Endothelial cell of umbilical vein (primary cell): ENCODE measurements around the gene SS18. TPM values are rescaled to one million over a fixed set of nuclear protein-coding genes. Genes with fewer than 3 reads are reported as not detected.

Source experiments
- BruUV-seq: library from RNA; stranded (reverse); fragments of 400-500 nt; replicated peaks from 2 replicates; lab custom pipeline; 2021; lab: Mats Ljungman, UMichigan
- CTCF ChIA-PET: fragments of 300-600, 350-600 bp; sonication (Branson Sonifier 250); formaldehyde crosslinking; loops from one replicate; lab custom pipeline; 2021; ENCODE audit warnings: antibody characterized with exemption, inconsistent platforms; lab: Charles Lee
- POLR2A ChIA-PET: fragments of 300-600, 350-600 bp; sonication (Branson Sonifier 250); formaldehyde crosslinking; loops from one replicate; lab custom pipeline; 2021; ENCODE audit warnings: antibody characterized with exemption, inconsistent platforms; lab: Charles Lee
- DNase-seq: peaks from one replicate; pipeline ENCODE4 v3.0.0-alpha.2; 2011; ENCODE audit warnings: low read depth, low spot score
- FAIRE-seq: peaks from 2 replicates; lab custom pipeline; 2011; peaks lifted over from hg19 to GRCh38; lab: Jason Lieb, UNC
- H2AFZ ChIP-seq: 2 replicates; pipeline ENCODE4 v1.6.0; 2012; ENCODE audit warnings: low read depth, low read length, control low read depth, inconsistent platforms
- H3K27ac ChIP-seq: 2 replicates; pipeline ENCODE4 v1.5.1; 2011; ENCODE audit warnings: low read depth, mild to moderate bottlenecking, control low read depth, low read length, moderate library complexity; ENCODE audit not compliant: insufficient read depth
- H3K27me3 ChIP-seq, 2 experiments: 2 replicates each; pipeline versions ENCODE4 v1.6.0 to v1.6.1; 2011; ENCODE audit warnings: low read length in 2 of 2, mixed read lengths in 1 of 2; ENCODE audit not compliant: control insufficient read depth in 2 of 2, insufficient read depth in 2 of 2
- H3K36me3 ChIP-seq, 2 experiments: 2 replicates in 1 of 2; 3 replicates in 1 of 2; pipeline ENCODE4 v1.5.1; 2011; ENCODE audit warnings: low read length in 2 of 2, mild to moderate bottlenecking in 1 of 2, moderate library complexity in 1 of 2; ENCODE audit not compliant: control insufficient read depth in 2 of 2, insufficient read depth in 2 of 2; ENCODE audit errors: extremely low read depth in 1 of 2
- H3K4me1 ChIP-seq: 3 replicates; pipeline ENCODE4 v1.5.1; 2011; ENCODE audit warnings: mild to moderate bottlenecking, low read length; ENCODE audit not compliant: control insufficient read depth, insufficient read depth; ENCODE audit errors: extremely low read depth
- H3K4me2 ChIP-seq: 2 replicates; pipeline ENCODE4 v1.6.1; 2011; ENCODE audit warnings: low read length, control low read depth, mixed read lengths; ENCODE audit not compliant: insufficient read depth
- H3K4me3 ChIP-seq, 3 experiments: fragments of 200-600 bp in 1 of 3; sonication (generic), shearing (Covaris generic) in 1 of 3; replicated peaks in 1 of 3; 2 replicates each; pipeline ENCODE4 v1.5.1; 2011 to 2016; ENCODE audit warnings: control low read depth in 3 of 3, low read length in 3 of 3, mild to moderate bottlenecking in 2 of 3, inconsistent platforms in 1 of 3, low read depth in 1 of 3, moderate library complexity in 1 of 3; ENCODE audit not compliant: insufficient read depth in 1 of 3
- H3K79me2 ChIP-seq: 2 replicates; pipeline ENCODE4 v1.6.0; 2012; ENCODE audit warnings: low read length, inconsistent platforms; ENCODE audit not compliant: control insufficient read depth, insufficient read depth
- H3K9ac ChIP-seq: replicated peaks from 2 replicates; pipeline ENCODE3; 2011; ENCODE audit warnings: low read length, control low read depth; ENCODE audit not compliant: insufficient read depth; ENCODE audit errors: extremely low read depth
- H3K9me1 ChIP-seq: replicated peaks from 3 replicates; pipeline ENCODE4 v1.6.0; 2011; ENCODE audit warnings: mild to moderate bottlenecking, low read length; ENCODE audit not compliant: control insufficient read depth, insufficient read depth; ENCODE audit errors: extremely low read depth
- H3K9me3 ChIP-seq: replicated peaks from 2 replicates; pipeline ENCODE4 v1.5.1; 2012; ENCODE audit warnings: low read length, inconsistent platforms; ENCODE audit not compliant: control insufficient read depth, insufficient read depth
- H4K20me1 ChIP-seq: replicated peaks from 2 replicates; pipeline ENCODE3; 2011; ENCODE audit warnings: mild to moderate bottlenecking, low read length; ENCODE audit not compliant: control insufficient read depth, insufficient read depth; ENCODE audit errors: extremely low read depth
- CTCF ChIP-seq, 2 donors: IDR thresholded peaks; 1 replicate in 1 of 2; 2 replicates in 1 of 2; pipeline ENCODE4 v1.5.1; 2011; ENCODE audit warnings: low read length in 2 of 2, mild to moderate bottlenecking in 2 of 2, moderate library complexity in 2 of 2, control low read depth in 1 of 2, inconsistent platforms in 1 of 2, low read depth in 1 of 2; ENCODE audit not compliant: insufficient read depth in 1 of 2; ENCODE audit errors: extremely low read depth in 1 of 2
- EZH2 ChIP-seq: IDR thresholded peaks from 2 replicates; pipeline ENCODE4 v1.6.1; 2012; ENCODE audit warnings: borderline replicate concordance, low read depth, mild to moderate bottlenecking, moderate library complexity, low read length, inconsistent platforms; ENCODE audit not compliant: severe bottlenecking
- FOS ChIP-seq: IDR thresholded peaks from 2 replicates; pipeline ENCODE4 v1.6.1; 2011; ENCODE audit warnings: mild to moderate bottlenecking, low read length, moderate library complexity, borderline replicate concordance; ENCODE audit not compliant: insufficient read depth
- GATA2 ChIP-seq: IDR thresholded peaks from 2 replicates; pipeline ENCODE4 v1.7.0; 2011; ENCODE audit warnings: low read depth, mild to moderate bottlenecking, moderate library complexity, mixed read lengths, low read length; ENCODE audit not compliant: insufficient read length, insufficient read depth
- JUN ChIP-seq: IDR thresholded peaks from 2 replicates; pipeline ENCODE4 v1.6.1; 2011; ENCODE audit warnings: borderline replicate concordance, low read depth; ENCODE audit not compliant: insufficient read length, insufficient read depth
- MAX ChIP-seq: IDR thresholded peaks from 2 replicates; pipeline ENCODE4 v1.6.1; 2011; ENCODE audit not compliant: insufficient read depth, insufficient read length
- MYC ChIP-seq: IDR thresholded peaks from one replicate; pipeline ENCODE4 v1.6.1; 2011; ENCODE audit warnings: mild to moderate bottlenecking, low read depth, low read length
- POLR2A ChIP-seq: IDR thresholded peaks from 2 replicates; pipeline ENCODE4 v1.6.1; 2012; ENCODE audit warnings: low read depth, mild to moderate bottlenecking, control low read depth, low read length
- POLR2AphosphoS5 ChIP-seq: IDR thresholded peaks from 2 replicates; pipeline ENCODE4 v1.6.1; 2012; ENCODE audit warnings: low read depth, mild to moderate bottlenecking, control low read depth, low read length, moderate library complexity; ENCODE audit not compliant: insufficient read depth
- dilution Hi-C: fragments of 300-500 bp; cut with MboI; formaldehyde crosslinking; loops from one replicate; pipeline ENCODE4 v1.15.0; 2019; ENCODE audit warnings: low sequenced_read_pairs; ENCODE audit not compliant: extremely low pct_ligation_motif_present
- intact Hi-C: fragments of 100-400 bp; cut with micrococcal nuclease; formaldehyde crosslinking; loops from one replicate; pipeline ENCODE4 v1.10.0; 2022
- polyA plus RNA-seq, 4 experiments: library from polyadenylated mRNA; depleted of rRNA in 3 of 4; stranded (reverse) in 3 of 4; unstranded in 1 of 4; fragments of >200 nt; gene quantifications; 2 replicates each; pipeline versions ENCODE4 v1.2.1 to v1.2.3, GENCODE V29; 2011 to 2012; ENCODE audit warnings: missing spikeins in 1 of 4
- total RNA-seq: library from RNA; stranded (reverse); gene quantifications from 2 replicates; pipeline ENCODE4 v1.2.3, GENCODE V29; 2021

The SS18 gene
- total and polyA plus RNA-seq, 2 donors (not counting 3 experiments of a cell fraction or from before 2014, with no cell fraction given), result 68.4 to 204 TPM

- Histone ChIP-seq H3K36me3 (no peaks in the 10 kb centered on the region), H3K9ac (no peak overlapping the region), H3K4me2 (no peak overlapping the region), H4K20me1 (no peaks in the 10 kb centered on the region), H2AFZ (no peak overlapping the region), H3K27ac (no peak overlapping the region), H3K9me3 (no peaks in the 10 kb centered on the region), H3K79me2 (no peaks in the 10 kb centered on the region), H3K27me3 (peaks cover 2 to 9% of the 10 kb centered on the region in 2 experiments), H3K4me3 (no peak overlapping the region), H3K9me1 (no peaks in the 10 kb centered on the region), H3K4me1 (no peaks in the 10 kb centered on the region)
- DNase-seq (no peak), FAIRE-seq (no peak)
- intact Hi-C loops, result no loop called here
- POLR2A ChIA-PET, result no interaction called here
- no peak for TF ChIP-seq EZH2
- no peak for TF ChIP-seq FOS
- TF ChIP-seq CTCF (IDR thresholded peaks at IDR 0.05; ENCODE audit: extremely low read depth in 1 of 2, insufficient read depth in 1 of 2, low read depth in 1 of 2, low read length in 2 of 2), result no peak
- no peak for TF ChIP-seq POLR2AphosphoS5
- no peak for TF ChIP-seq MYC
- no peak for TF ChIP-seq POLR2A
- TF ChIP-seq GATA2, result no peak
- no peak for TF ChIP-seq MAX
- TF ChIP-seq JUN, result no peak
- no TSS peak for BruUV-seq
- dilution Hi-C loops, result no loop called here
- CTCF ChIA-PET, result interaction anchor here (1.4 kb wide), 1 partner anchor 1465 kb away, joined by 3 read pairs; no protein-coding TSS in a partner anchor
Measured at GRCh38 chr18:25979369-25980040, 110.9 kb downstream of the SS18 start.
